ENCODE measurements around the gene ABCC3.

ABCC3 gene

GRCh38 chr17:50627782-50628601 lies 6.7 kb upstream of the ABCC3 start:
- TF ChIP-seq EZH2 (IDR thresholded peaks at IDR 0.05) = no peak
- TF ChIP-seq POLR2AphosphoS5 (IDR thresholded peaks at IDR 0.05; ENCODE audit: borderline replicate concordance, low read depth, low read length) = no peak
- no peak for TF ChIP-seq FOXP2 (optimal IDR thresholded peaks at IDR 0.05; ENCODE audit: control extremely low read depth, extremely low read length, insufficient read depth)

GRCh38 chr17:50629902-50630301 lies 4.8 kb upstream of the ABCC3 start:
- Histone ChIP-seq H3K9me3 (ENCODE audit: low read depth, low read length) (no peaks in the 10 kb centered on the region), H3K27ac (no peak overlapping the region), H3K4me3 (no peak overlapping the region), H3K9ac (ENCODE audit: insufficient read length) (no peak overlapping the region), H3K36me3 (ENCODE audit: insufficient read depth, low read length) (no peaks in the 10 kb centered on the region)
- DNase-seq (ENCODE audit: low read depth, low spot score) = no peak
- no peak for TF ChIP-seq POLR2AphosphoS5 (IDR thresholded peaks at IDR 0.05; ENCODE audit: borderline replicate concordance, low read depth, low read length)
- no peak for TF ChIP-seq FOXP2 (optimal IDR thresholded peaks at IDR 0.05; ENCODE audit: control extremely low read depth, extremely low read length, insufficient read depth)
- no peak for TF ChIP-seq EZH2 (IDR thresholded peaks at IDR 0.05)

More at GRCh38 chr17:50627782-50628601, 6.7 kb upstream of the ABCC3 start:
- H3K9me3 ChIP-seq (ENCODE audit: low read depth, low read length) = no peaks in the 10 kb centered on the region
- no peak overlapping the region for H3K9ac ChIP-seq (ENCODE audit: insufficient read length)
- H3K27ac ChIP-seq = peak overlapping the region; percentile 1; the same call in 1 of the 2 replicates
- peak overlapping the region; percentile 31; the same call in 1 of the 2 replicates for H3K4me3 ChIP-seq
- DNase-seq (ENCODE audit: low read depth, low spot score) = no peak
- no peaks in the 10 kb centered on the region for H3K36me3 ChIP-seq (ENCODE audit: insufficient read depth, low read length)

GRCh38 chr17:50630524-50631194 lies 4.0 kb upstream of the ABCC3 start:
- Histone ChIP-seq H3K27ac (no peak overlapping the region), H3K4me3 (no peak overlapping the region), H3K36me3 (ENCODE audit: insufficient read depth, low read length) (no peaks in the 10 kb centered on the region), H3K9ac (ENCODE audit: insufficient read length) (no peak overlapping the region), H3K9me3 (ENCODE audit: low read depth, low read length) (no peaks in the 10 kb centered on the region)
- no peak for TF ChIP-seq EZH2 (IDR thresholded peaks at IDR 0.05)
- TF ChIP-seq POLR2AphosphoS5 (IDR thresholded peaks at IDR 0.05; ENCODE audit: borderline replicate concordance, low read depth, low read length) = no peak
- no peak for TF ChIP-seq FOXP2 (optimal IDR thresholded peaks at IDR 0.05; ENCODE audit: control extremely low read depth, extremely low read length, insufficient read depth)
- DNase-seq (ENCODE audit: low read depth, low spot score) = no peak

- no peak overlapping the region for H3K9ac ChIP-seq (ENCODE audit: insufficient read length)
These were observed 3.3 kb upstream of the ABCC3 start for GRCh38 chr17:50631195-50631907.

GRCh38 chr17:50631908-50632571 lies 2.6 kb upstream of the ABCC3 start:
- no peak overlapping the region for H3K4me3 ChIP-seq
- H3K9ac ChIP-seq (ENCODE audit: insufficient read length) = no peak overlapping the region
- H3K27ac ChIP-seq = no peak overlapping the region
- no peaks in the 10 kb centered on the region for H3K36me3 ChIP-seq (ENCODE audit: insufficient read depth, low read length)
- no peaks in the 10 kb centered on the region for H3K9me3 ChIP-seq (ENCODE audit: low read depth, low read length)
- no peak for TF ChIP-seq POLR2AphosphoS5 (IDR thresholded peaks at IDR 0.05; ENCODE audit: borderline replicate concordance, low read depth, low read length)
- no peak for TF ChIP-seq EZH2 (IDR thresholded peaks at IDR 0.05)
- TF ChIP-seq FOXP2 (optimal IDR thresholded peaks at IDR 0.05; ENCODE audit: control extremely low read depth, extremely low read length, insufficient read depth) = no peak
- DNase-seq (ENCODE audit: low read depth, low spot score) = no peak

More at GRCh38 chr17:50631195-50631907, 3.3 kb upstream of the ABCC3 start:
- DNase-seq (ENCODE audit: low read depth, low spot score) = no peak
- no peak overlapping the region for H3K4me3 ChIP-seq
- no peaks in the 10 kb centered on the region for H3K36me3 ChIP-seq (ENCODE audit: insufficient read depth, low read length)
- H3K9me3 ChIP-seq (ENCODE audit: low read depth, low read length) = no peaks in the 10 kb centered on the region
- TF ChIP-seq EZH2 (IDR thresholded peaks at IDR 0.05) (no peak), FOXP2 (optimal IDR thresholded peaks at IDR 0.05; ENCODE audit: control extremely low read depth, extremely low read length, insufficient read depth) (no peak), POLR2AphosphoS5 (IDR thresholded peaks at IDR 0.05; ENCODE audit: borderline replicate concordance, low read depth, low read length) (no peak)
- no peak overlapping the region for H3K27ac ChIP-seq

GRCh38 chr17:50632637-50633036 lies 2.0 kb upstream of the ABCC3 start:
- H3K27ac ChIP-seq = no peak overlapping the region
- no peak for DNase-seq (ENCODE audit: low read depth, low spot score)
- no peak for TF ChIP-seq FOXP2 (optimal IDR thresholded peaks at IDR 0.05; ENCODE audit: control extremely low read depth, extremely low read length, insufficient read depth)
- TF ChIP-seq EZH2 (IDR thresholded peaks at IDR 0.05) = no peak
- no peak for TF ChIP-seq POLR2AphosphoS5 (IDR thresholded peaks at IDR 0.05; ENCODE audit: borderline replicate concordance, low read depth, low read length)

GRCh38 chr17:50633683-50634082 lies 998 bp upstream of the ABCC3 start:
- H3K27ac ChIP-seq = no peak overlapping the region
- DNase-seq (ENCODE audit: low read depth, low spot score) = no peak

More at GRCh38 chr17:50632637-50633036, 2.0 kb upstream of the ABCC3 start:
- no peak overlapping the region for H3K9ac ChIP-seq (ENCODE audit: insufficient read length)
- no peaks in the 10 kb centered on the region for H3K36me3 ChIP-seq (ENCODE audit: insufficient read depth, low read length)
- H3K9me3 ChIP-seq (ENCODE audit: low read depth, low read length) = no peaks in the 10 kb centered on the region
- no peak overlapping the region for H3K4me3 ChIP-seq

More at GRCh38 chr17:50633683-50634082, 998 bp upstream of the ABCC3 start:
- H3K9ac ChIP-seq (ENCODE audit: insufficient read length) = no peak overlapping the region
- H3K4me3 ChIP-seq = no peak overlapping the region
- TF ChIP-seq EZH2 (IDR thresholded peaks at IDR 0.05) = no peak
- no peak for TF ChIP-seq FOXP2 (optimal IDR thresholded peaks at IDR 0.05; ENCODE audit: control extremely low read depth, extremely low read length, insufficient read depth)
- TF ChIP-seq POLR2AphosphoS5 (IDR thresholded peaks at IDR 0.05; ENCODE audit: borderline replicate concordance, low read depth, low read length) = no peak
- H3K36me3 ChIP-seq (ENCODE audit: insufficient read depth, low read length) = no peaks in the 10 kb centered on the region
- H3K9me3 ChIP-seq (ENCODE audit: low read depth, low read length) = no peaks in the 10 kb centered on the region
